B cell (primary cell): Measurements from ENCODE around the gene KCNJ16. TPM values are rescaled to one million over a fixed set of nuclear protein-coding genes. Genes with fewer than 3 reads are reported as not detected.

Experiments
- ATAC-seq: fragments of 200-7000 bp; cut with Tn5 transposase; one replicate; pipeline ENCODE4 v1.10.0; 2021; ENCODE audit warnings: low read depth, mild to moderate bottlenecking, moderate number of reproducible peaks, moderate library complexity
- CTCF ChIA-PET: fragments of 350-600 bp; sonication (Branson Sonifier 250); formaldehyde crosslinking; loops from one replicate; lab custom pipeline; 2021; ENCODE audit warnings: antibody characterized with exemption, inconsistent platforms; lab: Charles Lee
- POLR2A ChIA-PET: fragments of 350-600 bp; sonication (Branson Sonifier 250); formaldehyde crosslinking; loops from one replicate; lab custom pipeline; 2021; ENCODE audit warnings: antibody characterized with exemption; lab: Charles Lee
- DNase-seq: peaks from one replicate; pipeline ENCODE4 v3.0.0; 2013
- H2AFZ ChIP-seq: 2 replicates; pipeline ENCODE4 v1.6.1; 2012; ENCODE audit warnings: mild to moderate bottlenecking, low read depth, low read length; ENCODE audit not compliant: insufficient read depth, poor library complexity, severe bottlenecking
- H3K27ac ChIP-seq, 2 donors: 1 replicate in 1 of 2; 2 replicates in 1 of 2; pipeline ENCODE4 v1.5.1; 2012 to 2013; ENCODE audit warnings: low read length in 2 of 2, mild to moderate bottlenecking in 2 of 2, moderate library complexity in 1 of 2
- H3K27me3 ChIP-seq, 4 experiments: fragments of 200-600 bp in 1 of 4; sonication (generic) in 1 of 4; replicated peaks in 1 of 4; 1 replicate in 2 of 4; 2 replicates in 2 of 4; pipeline versions ENCODE4 v1.6.1 to v1.7.0; 2013 to 2016; ENCODE audit warnings: low read length in 3 of 4, mild to moderate bottlenecking in 2 of 4, mixed read lengths in 1 of 4, moderate library complexity in 1 of 4; ENCODE audit not compliant: insufficient read depth in 4 of 4, control insufficient read depth in 3 of 4; ENCODE audit errors: control extremely low read depth in 1 of 4
- H3K36me3 ChIP-seq, 2 experiments: replicated peaks in 1 of 2; 1 replicate in 1 of 2; 2 replicates in 1 of 2; pipeline versions ENCODE4 v1.6.1 to v1.7.1; 2013; ENCODE audit warnings: low read length in 1 of 2; ENCODE audit not compliant: insufficient read depth in 2 of 2, control insufficient read depth in 1 of 2; ENCODE audit errors: control extremely low read depth in 1 of 2, extremely low read depth in 1 of 2
- H3K4me1 ChIP-seq, 2 donors: fragments of 200-600 bp in 1 of 2; sonication (generic) in 1 of 2; 1 replicate in 1 of 2; 2 replicates in 1 of 2; pipeline versions ENCODE4 v1.5.1 to v1.6.1; 2013 to 2017; ENCODE audit warnings: low read length in 2 of 2; ENCODE audit not compliant: control insufficient read depth in 2 of 2, insufficient read depth in 2 of 2
- H3K4me2 ChIP-seq: replicated peaks from 2 replicates; pipeline ENCODE3; 2012; ENCODE audit warnings: mild to moderate bottlenecking, low read depth, low read length; ENCODE audit not compliant: poor library complexity, severe bottlenecking
- H3K4me3 ChIP-seq, 5 experiments: fragments of 200-600 bp in 1 of 5; sonication (generic) in 1 of 5; 1 replicate in 3 of 5; 2 replicates in 2 of 5; pipeline versions ENCODE4 v1.5.1 to v1.7.0; 2011 to 2016; ENCODE audit warnings: low read length in 4 of 5, mild to moderate bottlenecking in 4 of 5, low read depth in 2 of 5, control low read depth in 1 of 5, moderate library complexity in 1 of 5; ENCODE audit not compliant: insufficient read depth in 1 of 5; ENCODE audit errors: control extremely low read depth in 1 of 5, extremely low read depth in 1 of 5
- H3K79me2 ChIP-seq: fragments of 200-600 bp; sonication (generic); one replicate; pipeline ENCODE4 v1.6.0; 2016; ENCODE audit warnings: low read length; ENCODE audit not compliant: control insufficient read depth, insufficient read depth
- H3K9ac ChIP-seq: fragments of 200-600 bp; sonication (generic); 2 replicates; pipeline ENCODE4 v1.6.1; 2017; ENCODE audit warnings: mild to moderate bottlenecking, low read length, moderate library complexity
- H3K9me3 ChIP-seq, 3 donors: one replicate each; pipeline versions ENCODE4 v1.6.1 to v1.7.1; 2013; ENCODE audit warnings: low read length in 2 of 3; ENCODE audit not compliant: control insufficient read depth in 2 of 3, insufficient read depth in 1 of 3; ENCODE audit errors: control extremely low read depth in 1 of 3
- H4K20me1 ChIP-seq: 2 replicates; pipeline ENCODE4 v1.6.0; 2012; ENCODE audit warnings: mild to moderate bottlenecking, low read length; ENCODE audit not compliant: insufficient read depth, control insufficient read depth, poor library complexity, severe bottlenecking
- H3K27ac Mint-ChIP-seq: one replicate; pipeline ENCODE4 v1.8.0; 2021; ENCODE audit warnings: mixed read lengths
- H3K27me3 Mint-ChIP-seq: one replicate; pipeline ENCODE4 v1.8.0; 2021; ENCODE audit warnings: mixed read lengths
- H3K4me1 Mint-ChIP-seq: one replicate; pipeline ENCODE4 v1.8.0; 2021; ENCODE audit warnings: mixed read lengths
- H3K4me3 Mint-ChIP-seq: one replicate; pipeline ENCODE4 v1.8.0; 2021; ENCODE audit warnings: mixed read lengths
- H3K9me3 Mint-ChIP-seq: one replicate; pipeline ENCODE4 v1.8.0; 2022; ENCODE audit warnings: mixed read lengths; ENCODE audit not compliant: insufficient read depth
- CTCF ChIP-seq: fragments of 200-600 bp; IDR thresholded peaks from one replicate; pipeline ENCODE4 v1.8.0; 2022; ENCODE audit warnings: antibody characterized with exemption, mild to moderate bottlenecking
- EZH2 ChIP-seq: IDR thresholded peaks from 2 replicates; pipeline ENCODE4 v1.6.1; 2012; ENCODE audit warnings: borderline replicate concordance, low read depth, mild to moderate bottlenecking, moderate library complexity, low read length; ENCODE audit not compliant: insufficient read depth, poor library complexity, severe bottlenecking
- WGBS: methylation state at CpG from one replicate; pipeline ENCODE4 v1.1.5; 2013; ENCODE audit warnings: missing lambda C conversion rate; ENCODE audit not compliant: insufficient coverage; 5-methylcytosine and 5-hydroxymethylcytosine counted together
- intact Hi-C: fragments of 100-400 bp; cut with micrococcal nuclease; formaldehyde crosslinking; loops from one replicate; pipeline ENCODE4 v1.10.0; 2022
- polyA plus RNA-seq: library from polyadenylated mRNA; depleted of rRNA; stranded (reverse); fragments of >200 nt; gene quantifications from 2 replicates; pipeline ENCODE4 v1.2.3, GENCODE V29; 2012
- total RNA-seq, 2 donors: library from RNA; stranded (reverse); fragments of 120-200 nt in 1 of 2; gene quantifications; 1 replicate in 1 of 2; 2 replicates in 1 of 2; pipeline versions ENCODE4 v1.2.3 to v1.2.4, GENCODE V29; 2013 to 2022

KCNJ16 gene
- total and polyA plus RNA-seq, 2 donors (not counting 1 experiment from before 2014, with no cell fraction given), result not detected

DNA sequence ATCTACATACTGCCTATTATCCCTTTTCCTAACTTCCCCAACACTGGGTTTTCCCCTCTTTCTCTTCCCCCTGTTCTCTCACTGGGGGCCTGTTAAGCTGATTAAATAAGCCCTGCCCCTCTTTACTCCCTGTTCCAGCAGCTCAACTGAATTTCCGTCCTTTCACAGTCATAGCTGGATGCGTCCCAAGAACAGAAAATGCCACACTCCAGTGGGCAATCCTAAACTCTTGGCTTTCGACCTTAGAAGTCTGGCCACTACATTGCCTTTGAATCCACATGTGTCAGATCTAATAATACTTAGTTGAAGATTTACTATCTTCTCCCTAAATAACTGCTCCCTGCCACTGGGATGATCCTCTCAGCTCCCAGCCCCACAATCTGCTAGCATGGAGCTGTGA lies 34.5 kb downstream of the KCNJ16 start:
- TF ChIP-seq EZH2, result no peak
- no peak for TF ChIP-seq CTCF
- ATAC-seq, result no peak
- no peaks in the 10 kb centered on the region for H3K27me3 ChIP-seq
- H3K4me2 ChIP-seq, result no peak overlapping the region
- Mint-ChIP-seq H3K27ac (no peak overlapping the region), H3K4me3 (no peak overlapping the region), H3K4me1 (no peaks in the 10 kb centered on the region), H3K27me3 (no peaks in the 10 kb centered on the region), H3K9me3 (no peaks in the 10 kb centered on the region)
- H2AFZ ChIP-seq, result no peak overlapping the region
- no peaks in the 10 kb centered on the region for H3K36me3 ChIP-seq
- no peak overlapping the region for H3K27ac ChIP-seq
- no peaks in the 10 kb centered on the region for H3K4me1 ChIP-seq
- H3K4me3 ChIP-seq, result no peak overlapping the region
- intact Hi-C loops, result no loop called here
- DNase-seq, result no peak
- H4K20me1 ChIP-seq, result no peaks in the 10 kb centered on the region
- 100% methylated on average over 2 of the region's 3 CpGs for WGBS
- H3K9ac ChIP-seq, result no peak overlapping the region
- ChIA-PET POLR2A (no interaction called here), CTCF (interaction anchor here (0.6 kb wide), 1 partner anchor 506 kb away, joined by 3 read pairs; no protein-coding TSS in a partner anchor)
- H3K9me3 ChIP-seq, result peaks cover 0 to 1% (median 0%) of the 10 kb centered on the region in 3 donors
- H3K79me2 ChIP-seq, result no peaks in the 10 kb centered on the region

DNA sequence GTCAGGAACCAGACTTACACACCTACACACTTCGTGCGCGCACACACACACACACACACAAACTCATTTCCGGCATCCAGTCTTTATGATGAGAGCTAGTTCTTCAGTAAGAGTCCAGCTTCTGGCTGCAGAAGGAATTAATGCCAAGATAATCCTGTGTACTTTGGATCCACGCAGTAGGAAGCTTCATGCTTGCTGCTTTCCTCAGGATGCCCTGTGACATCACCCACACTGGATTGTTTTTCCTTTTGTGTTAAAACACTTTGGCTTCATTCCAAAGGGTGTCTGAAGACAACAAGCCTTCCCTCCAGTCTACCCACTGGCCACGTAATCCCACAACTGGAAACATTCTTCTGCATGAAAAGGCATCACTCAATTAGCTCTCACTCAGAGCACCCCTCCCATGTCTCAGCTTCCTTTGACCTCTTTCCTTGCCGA lies 35.4 kb downstream of the KCNJ16 start:
- Histone ChIP-seq H3K27ac (no peak overlapping the region), H4K20me1 (no peaks in the 10 kb centered on the region), H3K4me2 (no peak overlapping the region), H3K36me3 (no peaks in the 10 kb centered on the region), H3K9ac (no peak overlapping the region), H3K4me3 (no peak overlapping the region), H3K9me3 (peaks cover 0 to 1% (median 0%) of the 10 kb centered on the region in 3 donors), H3K27me3 (no peaks in the 10 kb centered on the region), H3K4me1 (no peaks in the 10 kb centered on the region), H2AFZ (no peak overlapping the region), H3K79me2 (no peaks in the 10 kb centered on the region)
- ChIA-PET POLR2A (no interaction called here), CTCF (no interaction called here)
- no peak overlapping the region for H3K27ac Mint-ChIP-seq
- H3K27me3 Mint-ChIP-seq, result no peaks in the 10 kb centered on the region
- no peaks in the 10 kb centered on the region for H3K9me3 Mint-ChIP-seq
- no peaks in the 10 kb centered on the region for H3K4me1 Mint-ChIP-seq
- WGBS, result 96% methylated on average over 3 of the region's 7 CpGs
- ATAC-seq (no peak), DNase-seq (no peak)
- intact Hi-C loops, result no loop called here
- H3K4me3 Mint-ChIP-seq, result no peak overlapping the region
- TF ChIP-seq CTCF (no peak), EZH2 (no peak)
